Embryonic facial prominence (tissue), 1 donor: ENCODE data around the gene RCC1.
"Not testable (repeated sequence)": the region's sequence is repeated elsewhere in the genome, so short reads cannot be mapped to it uniquely, and the experiment has no call there.

Source experiments
- DNase-seq: peaks from one replicate; pipeline ENCODE4 v3.0.0-alpha.2; 2016; ENCODE audit errors: extremely low spot score

The RCC1 gene

DNA sequence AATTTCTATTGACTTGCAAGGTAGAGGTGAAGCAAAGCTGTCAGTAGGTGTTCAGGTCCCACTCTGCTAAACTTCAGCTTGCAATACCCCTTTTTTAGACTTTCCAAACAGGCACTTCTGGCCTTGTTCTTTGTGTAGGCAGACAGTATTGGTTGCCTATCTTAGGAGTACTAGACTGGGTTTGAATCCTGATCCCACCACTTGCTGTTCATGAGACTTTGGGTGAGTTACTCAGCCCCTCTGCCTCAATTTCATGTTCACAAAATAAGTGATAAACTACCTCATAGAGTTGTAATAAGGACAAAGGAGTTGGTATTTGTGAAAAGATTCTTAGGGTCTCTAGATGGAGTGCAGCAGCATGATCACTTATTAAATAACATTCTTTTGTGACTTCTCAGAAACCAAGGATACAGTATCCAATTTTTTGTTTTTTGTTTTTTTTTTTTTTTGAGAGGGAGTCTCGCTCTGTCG is 5.2 kb downstream of the RCC1 start:
- no peak for DNase-seq

DNA sequence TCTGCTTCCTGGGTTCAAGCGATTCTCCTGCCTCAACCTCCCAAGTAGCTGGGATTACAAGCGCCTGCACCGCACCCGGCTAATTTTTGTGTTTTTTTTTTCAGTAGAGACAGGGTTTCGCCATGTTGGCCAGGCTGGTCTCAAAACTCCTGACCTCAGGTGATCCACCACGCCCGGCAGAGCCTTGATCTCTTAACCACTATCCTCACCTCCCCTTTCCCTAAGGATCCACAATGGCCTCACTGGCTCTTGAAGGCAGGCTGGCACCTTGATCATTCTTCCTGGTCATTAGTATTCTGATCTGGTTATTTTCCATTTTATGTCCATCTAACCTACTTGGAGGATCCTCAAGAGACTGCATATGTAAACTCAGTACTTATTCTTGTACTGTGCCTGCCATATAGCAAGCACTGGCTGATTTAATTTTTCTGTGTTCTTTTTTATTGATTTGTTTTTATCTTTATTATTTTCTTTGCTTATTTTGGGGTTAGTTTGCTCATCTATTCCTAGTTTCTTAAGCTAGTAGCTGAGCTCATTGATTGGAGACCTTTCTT is 6.3 kb downstream of the RCC1 start:
- DNase-seq, result no peak

DNA sequence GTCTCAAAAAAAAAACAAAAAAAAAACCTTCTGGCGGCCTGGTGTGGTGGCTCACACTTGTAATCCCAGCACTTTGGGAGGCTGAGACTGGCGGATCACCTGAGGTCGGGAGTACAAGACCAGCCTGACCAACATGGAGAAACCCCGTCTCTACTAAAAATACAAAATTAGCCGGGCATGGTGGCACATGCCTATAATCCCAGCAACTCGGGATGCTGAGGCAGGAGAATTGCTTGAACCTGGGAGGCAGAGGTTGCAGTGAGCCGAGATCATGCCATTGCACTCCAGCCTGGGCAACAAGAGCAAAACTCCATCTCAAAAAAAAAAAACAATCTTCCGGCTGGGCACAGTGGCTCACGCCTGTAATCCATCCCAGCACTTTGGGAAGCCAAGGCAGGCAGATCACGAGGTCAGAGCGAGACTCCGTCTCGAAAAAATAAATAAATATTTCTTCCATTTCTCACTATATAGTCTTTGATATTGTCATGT is 8.6 kb downstream of the RCC1 start:
- not testable (repeated sequence) for DNase-seq

DNA sequence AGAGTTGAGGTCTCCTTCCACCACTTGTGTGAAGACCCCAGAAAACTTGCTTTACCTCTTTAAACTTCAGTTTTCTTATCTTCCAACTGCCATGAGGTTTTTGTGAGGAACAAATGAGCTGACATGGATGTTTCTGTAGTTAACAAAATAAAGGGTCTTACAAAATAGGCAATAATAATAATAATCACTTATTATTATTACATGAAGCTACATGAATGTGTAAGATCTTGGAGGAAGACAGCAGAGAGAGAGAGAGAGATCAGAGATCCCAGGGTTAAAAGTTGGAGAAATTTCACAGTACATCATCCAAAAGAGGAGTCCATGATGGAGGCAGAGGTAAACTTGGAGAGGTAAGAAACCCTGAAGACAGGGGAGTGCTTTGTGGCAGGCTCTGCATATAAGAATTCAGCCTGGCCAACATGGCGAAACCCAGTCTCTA is 10.7 kb downstream of the RCC1 start:
- no peak for DNase-seq

DNA sequence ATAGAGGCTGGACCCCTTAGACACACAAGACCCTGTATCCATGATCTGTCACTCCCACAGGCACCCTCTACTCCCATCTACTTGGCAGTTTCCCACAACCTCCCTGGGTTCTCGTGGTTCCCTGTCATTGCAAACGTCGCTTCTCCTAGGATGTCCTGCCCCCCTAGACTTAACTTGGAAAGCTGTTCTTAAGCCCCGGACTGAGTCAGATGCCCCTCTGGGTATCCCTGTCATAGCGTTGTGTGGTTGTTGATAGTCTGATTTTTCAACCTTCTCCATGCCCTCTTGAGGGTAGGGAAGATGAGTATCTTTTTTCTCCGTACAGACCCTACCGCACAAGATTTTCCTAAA is 11.8 kb downstream of the RCC1 start:
- no peak for DNase-seq

DNA sequence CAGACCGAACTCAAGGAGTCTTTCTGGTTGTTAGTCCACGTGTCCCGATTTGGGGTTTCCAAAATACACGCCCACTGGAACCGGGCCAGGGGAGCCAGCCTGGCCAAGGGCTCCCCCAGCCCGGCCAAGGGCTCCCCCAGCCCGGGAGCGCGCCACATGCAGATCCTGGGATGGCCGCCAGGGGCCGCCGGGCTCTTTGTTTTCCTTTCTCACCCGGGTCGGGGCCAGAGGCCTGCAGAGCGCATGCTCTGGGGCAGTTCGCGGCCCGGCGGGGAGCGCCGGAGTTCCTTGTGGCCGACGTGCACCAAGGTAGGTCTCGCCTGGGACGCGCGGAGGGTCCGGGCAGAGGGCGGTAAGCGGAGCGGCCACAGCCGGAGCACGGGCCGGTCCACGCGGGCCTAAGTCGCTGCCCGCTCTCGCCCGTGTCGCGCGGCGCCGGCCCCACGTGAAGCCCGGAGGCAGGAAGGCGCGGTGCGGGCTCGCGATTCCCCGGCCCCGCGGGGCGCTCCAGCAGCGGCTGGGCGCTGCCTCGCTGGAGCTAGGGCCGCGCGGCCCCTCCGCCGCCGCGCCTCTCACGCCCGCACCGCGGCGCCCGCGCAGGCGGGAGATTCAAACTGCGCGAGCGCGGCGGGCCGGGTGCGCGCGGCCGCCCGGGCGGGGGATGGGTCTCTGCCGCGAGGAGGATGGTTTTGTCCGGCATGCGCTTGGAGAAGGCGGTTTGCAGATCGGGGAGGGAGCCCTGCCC is 12.3 kb downstream of the RCC1 start:
- DNase-seq, result peak; percentile 75

DNA sequence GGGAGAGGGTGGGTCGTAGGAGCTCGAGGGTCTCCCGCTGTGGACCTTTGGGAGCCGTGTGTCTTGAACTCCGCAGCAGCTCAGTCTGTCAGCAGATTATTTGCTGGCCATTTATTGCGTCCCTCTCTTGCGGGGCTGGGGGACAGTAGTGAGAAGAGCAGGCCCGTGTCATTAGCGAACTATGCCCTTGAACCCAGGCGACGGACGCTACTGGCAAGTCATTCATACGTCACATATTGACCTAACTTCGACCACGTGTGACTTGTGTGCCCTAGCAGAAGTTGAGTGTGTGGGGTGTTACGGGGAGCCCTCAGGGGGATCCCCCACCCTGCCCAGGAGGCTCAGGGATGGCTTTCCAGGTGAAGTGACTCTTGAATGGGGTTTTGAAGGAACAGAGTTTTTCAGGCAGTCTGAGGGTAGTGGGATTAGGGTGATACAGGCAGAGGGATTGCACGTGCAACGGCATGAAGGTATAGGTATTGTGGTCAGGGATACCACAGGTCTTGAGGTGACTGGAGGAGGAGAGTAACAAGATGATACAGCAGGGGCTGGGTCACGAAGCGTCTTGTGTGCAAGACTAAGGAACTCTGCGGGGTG is 13.0 kb downstream of the RCC1 start:
- DNase-seq, result no peak

DNA sequence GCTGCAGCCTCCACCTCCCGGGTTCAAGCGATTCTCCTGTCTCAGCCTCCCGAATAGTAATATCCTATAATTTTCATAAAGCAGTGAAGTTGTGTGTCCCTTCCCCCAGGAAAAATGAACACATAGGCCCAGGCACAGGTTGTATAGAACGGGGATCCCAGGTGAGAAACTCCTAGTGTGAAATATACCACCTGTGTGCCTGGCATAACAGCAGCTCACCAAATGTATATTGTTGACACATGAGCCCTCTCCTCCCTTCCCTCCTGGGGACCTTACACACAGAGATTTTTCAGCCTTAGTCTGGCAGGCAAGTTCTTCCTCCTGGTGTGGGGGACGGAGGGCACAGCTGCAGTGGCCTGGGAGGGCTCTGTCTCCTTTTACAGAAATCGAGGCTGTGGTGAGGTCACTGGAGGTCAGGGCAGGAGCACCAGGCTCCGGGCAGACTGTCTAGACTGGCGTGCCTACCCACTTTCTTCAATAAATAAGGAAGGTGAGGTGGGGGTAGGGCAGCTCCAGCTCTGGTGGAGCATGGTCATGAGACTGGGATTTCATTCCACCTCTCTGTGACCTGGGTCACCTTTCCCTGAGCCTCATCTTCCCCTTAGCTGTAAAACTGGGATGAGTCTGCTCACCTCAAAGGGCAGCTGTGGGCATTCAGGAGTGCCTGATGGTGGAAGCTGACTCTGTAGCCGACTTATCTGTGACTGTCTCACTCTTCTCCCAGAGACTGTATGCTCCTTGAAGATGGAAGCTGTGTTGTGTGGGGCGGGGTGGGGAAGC is 14.3 kb downstream of the RCC1 start:
- DNase-seq, result no peak

DNA sequence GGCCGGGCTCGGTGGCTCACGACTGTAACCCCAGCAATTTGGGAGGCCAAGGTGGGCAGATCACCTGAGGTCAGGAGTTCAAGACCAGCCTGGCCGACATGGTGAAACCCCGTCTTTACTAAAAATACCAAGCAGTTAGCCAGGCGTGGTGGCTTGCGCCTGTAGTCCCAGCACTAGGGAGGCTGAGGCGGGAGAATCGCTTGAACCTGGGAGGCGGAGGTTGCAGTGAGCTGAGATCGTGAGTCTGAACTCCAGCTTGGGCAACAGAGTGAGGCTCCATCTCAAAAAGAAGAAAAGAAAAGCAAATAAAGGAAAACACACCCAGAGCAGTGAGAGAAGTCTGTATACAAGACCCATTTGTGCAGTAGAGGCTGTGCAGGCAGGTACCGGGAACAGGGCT is 15.0 kb downstream of the RCC1 start:
- not testable (repeated sequence) for DNase-seq

DNA sequence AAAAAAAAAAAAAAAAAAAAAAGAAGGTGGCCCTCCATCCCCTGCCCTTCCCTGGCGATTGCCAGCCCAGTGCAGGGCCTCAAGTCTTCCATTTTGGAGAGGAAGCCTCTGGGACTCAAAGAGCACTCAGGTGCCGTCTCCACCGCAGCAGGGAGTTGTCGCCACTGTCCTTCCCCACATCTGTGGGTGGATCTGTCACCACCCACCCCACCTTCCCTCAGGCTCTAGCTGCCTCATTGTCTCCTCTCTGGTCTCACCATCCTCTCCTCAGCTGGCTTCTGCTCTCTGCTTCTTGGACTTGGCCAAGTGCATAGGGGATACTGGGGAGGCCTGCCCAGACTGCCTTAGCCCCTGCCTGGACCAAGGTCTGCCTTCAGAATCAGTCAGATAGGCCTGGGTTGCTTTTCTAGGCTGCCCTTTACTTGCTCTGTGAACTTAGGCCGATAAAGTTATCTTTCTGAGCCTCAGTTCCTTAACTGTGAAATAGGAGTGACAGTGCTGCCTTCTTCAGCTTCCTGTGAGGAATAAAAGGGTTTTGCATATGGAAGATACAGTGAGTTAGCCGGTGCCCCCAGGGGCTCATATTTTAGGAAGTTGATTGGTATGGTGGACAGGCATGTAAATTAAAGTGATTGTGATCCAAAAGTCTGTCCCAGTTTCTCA is 15.8 kb downstream of the RCC1 start:
- no peak for DNase-seq

DNA sequence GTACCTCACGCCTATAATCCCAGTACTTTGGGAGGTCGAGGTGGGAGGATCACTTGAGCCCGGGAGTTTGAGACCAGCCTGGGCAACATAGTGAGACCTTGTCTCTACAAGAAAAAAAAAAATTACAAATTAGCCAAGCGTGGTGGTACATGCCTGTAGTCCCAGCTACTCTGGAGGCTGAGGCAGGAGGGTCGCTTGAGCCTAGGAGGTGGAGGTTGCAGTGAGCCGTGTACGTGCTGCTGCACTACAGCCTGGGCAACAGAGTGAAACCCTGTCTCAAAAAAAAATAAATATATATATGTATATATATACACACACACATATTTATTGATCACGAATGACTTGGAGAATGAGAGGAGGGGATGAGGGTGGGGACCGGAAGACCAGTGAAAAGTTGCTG is 16.7 kb downstream of the RCC1 start:
- not testable (repeated sequence) for DNase-seq

DNA sequence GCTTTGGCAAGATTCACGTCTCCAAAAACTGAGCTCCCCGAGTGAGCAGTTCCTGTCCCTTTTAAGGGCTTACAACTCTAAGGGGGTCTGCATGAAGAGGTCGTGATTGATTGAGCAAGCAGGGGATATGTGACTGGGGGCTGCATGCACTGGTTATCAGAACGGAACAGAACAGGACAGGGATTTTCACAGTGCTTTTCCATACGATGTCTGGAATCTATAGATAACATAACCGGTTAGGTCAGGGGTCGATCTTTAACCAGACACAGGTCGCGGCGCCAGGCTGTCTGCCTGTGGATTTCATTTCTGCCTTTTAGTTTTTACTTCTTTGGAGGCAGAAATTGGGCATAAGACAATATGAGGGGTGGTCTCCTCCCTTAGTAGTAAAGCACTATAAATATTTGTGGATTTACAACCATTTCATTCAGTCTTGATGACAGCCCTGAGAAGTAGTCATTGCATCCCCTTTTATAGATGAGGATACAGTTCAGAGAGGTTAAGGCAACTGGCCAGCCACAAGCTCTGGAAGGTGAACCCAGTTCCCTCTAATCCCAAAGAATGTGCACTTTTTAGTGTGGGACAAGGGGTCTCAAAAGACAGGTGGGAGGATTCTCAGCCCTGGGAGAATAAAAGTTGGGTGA is 19.3 kb downstream of the RCC1 start:
- not testable (repeated sequence) for DNase-seq

DNA sequence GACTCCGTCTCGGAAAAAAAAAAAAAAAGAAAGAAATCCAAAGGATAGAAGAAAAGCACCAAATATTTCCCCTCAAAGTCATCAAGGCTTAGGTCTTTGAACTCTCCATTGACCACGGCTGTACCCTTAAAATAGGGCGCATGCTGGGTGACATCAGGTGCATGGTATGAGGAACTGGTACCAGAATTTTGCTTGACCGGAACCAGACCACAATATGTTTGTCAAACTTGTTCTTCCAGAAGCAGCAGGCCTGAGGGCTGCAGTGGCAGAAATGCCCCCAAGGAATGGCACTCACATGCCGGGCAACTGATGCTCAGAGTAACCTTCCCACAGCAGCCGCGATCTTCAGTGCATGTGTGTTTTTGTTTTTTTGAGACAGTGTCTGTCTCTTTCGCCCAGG is 21.0 kb downstream of the RCC1 start:
- DNase-seq, result no peak

DNA sequence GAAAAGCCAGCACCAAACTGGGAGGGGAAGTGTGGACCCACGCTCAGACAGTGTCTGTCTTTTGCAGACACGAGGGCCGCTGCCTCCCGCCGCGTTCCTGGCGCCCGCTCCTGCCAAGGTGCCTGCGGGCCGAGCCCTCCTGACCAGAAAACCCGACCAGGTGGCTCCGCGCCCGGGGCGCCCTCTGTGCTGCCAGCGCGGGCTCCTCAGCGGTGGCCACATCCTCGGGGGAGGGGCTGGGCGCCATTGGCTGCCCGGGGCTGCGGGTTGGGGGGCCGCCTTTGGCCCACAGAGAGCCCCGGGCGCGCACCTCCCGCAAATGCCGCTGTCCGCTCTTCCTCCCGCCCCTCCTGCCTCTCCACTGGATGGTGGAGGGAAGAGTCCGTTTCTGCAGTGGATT is 24.6 kb downstream of the RCC1 start:
- DNase-seq, result no peak

DNA sequence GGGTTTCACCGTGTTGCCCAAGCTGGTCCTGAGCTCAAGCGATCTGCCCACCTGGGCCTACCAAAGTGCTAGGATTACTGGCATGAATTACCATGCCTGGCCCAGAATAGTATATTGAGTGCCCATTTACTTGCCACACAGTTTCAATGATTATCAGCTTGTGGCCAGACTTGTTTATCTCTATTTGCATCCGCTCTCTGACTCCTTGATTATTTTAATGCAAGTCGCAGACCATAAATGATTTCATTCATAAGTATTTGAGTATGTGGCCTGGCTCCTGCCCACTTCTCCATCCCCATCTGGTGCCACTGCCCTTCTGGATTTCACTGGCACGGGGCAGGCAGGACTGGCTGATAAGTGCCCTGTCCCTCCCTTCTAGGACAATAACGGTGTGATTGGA is 28.8 kb downstream of the RCC1 start:
- no peak for DNase-seq

DNA sequence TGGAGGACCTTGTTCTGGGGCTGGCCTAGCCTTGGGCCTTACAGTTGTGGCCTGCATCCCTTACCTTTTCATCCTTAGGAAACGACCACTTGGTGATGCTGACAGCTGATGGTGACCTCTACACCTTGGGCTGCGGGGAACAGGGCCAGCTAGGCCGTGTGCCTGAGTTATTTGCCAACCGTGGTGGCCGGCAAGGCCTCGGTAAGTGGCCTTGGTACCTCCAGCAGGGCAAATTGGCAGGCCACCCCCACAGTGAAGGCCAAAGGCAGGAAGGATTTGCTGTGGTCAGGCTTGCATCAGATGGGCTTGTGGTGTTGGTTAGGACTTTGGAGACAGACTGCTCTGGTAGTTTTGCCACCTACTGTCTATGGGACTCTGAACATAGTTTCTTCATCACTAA is 29.3 kb downstream of the RCC1 start:
- DNase-seq, result no peak

DNA sequence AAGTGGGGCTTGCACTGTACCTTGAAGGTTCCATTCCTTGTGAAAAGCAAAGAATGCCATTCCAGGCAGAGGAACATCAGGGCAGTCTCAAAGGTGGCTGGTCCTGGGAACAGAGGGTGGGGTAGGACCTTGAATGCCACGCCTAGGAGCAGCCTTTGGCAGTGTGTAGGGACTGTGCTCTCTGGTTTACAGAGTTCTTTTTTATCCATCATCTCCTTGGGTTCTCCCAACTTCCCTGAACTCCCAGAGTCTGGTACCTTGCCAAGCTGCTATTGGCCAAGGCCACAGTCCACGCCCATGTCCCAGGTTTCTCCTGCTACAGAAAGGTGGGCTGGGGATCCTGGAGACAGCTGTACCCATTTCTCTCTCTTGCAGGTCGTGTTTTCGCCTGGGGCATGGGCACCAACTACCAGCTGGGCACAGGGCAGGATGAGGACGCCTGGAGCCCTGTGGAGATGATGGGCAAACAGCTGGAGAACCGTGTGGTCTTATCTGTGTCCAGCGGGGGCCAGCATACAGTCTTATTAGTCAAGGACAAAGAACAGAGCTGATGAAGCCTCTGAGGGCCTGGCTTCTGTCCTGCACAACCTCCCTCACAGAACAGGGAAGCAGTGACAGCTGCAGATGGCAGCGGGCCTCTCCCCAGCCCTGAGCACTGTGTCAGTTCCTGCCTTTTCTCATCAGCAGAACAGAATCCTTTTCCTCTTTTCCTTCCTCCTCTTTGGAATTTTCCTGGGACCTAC is 31.8 kb downstream of the RCC1 start:
- no peak for DNase-seq

DNA sequence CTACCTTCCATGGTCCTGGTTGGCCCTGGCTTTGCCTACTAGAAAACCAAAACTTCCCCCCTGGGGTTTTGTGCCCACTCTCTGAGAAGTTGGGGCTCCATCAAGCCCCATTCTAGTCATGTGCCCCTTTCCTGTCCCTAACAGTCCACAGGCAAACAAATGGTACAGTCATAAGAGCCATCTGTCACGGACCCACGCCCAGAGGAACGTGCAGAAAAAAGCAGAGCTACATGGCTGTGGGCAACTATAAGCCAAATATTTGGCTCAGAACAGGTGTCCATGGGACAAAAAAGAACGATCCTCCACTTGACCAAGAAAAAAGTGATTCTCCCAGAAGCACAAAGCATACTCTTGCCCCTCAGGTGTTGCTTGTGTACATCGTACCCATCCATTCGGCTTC is 32.4 kb downstream of the RCC1 start:
- no peak for DNase-seq

DNA sequence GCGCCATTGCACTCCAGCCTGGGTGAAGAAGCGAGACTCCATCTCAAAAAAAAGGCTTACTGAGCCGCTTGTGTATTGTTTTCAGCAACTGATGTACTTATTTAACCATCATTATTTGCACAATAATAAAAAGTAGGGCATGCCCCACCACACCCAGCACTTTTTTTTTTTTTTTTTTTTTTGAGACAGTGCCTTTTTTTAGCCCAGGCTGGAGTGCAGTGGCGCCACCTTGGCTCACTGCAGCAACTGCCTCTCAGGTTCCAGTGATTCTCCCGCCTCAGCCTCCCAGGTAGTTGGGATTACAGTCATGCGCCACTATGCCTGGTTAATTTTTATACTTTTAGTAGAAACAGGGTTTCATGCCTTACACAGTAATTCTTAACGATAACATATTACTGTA is 34.8 kb downstream of the RCC1 start:
- DNase-seq, result no peak

DNA sequence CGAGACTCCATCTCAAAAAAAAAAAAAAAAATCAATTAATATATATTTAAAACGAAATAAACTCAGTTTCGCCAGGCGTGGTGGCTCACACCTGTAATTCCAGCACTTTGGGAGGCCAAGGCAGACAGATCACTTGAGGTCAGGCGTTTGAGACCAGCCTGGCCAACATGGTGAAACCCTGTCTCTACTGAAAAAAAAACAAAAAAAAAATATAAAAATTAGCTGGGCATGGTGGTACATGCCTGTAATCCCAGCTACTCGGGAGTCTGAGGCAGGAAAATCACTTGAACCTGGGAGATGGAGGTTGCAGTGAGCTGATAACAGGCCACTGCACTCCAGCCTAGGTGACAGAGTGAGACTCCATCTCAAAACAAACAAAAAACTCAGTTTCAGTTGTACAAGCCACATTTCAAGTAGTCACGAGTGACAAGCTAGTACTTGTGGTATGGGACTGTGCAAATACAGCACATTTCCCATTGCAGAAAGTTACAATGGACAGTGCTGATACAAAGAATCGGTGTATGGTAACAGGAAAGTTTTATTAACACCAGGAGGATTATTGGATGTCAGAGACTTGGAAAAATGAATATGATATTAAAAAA is 35.7 kb downstream of the RCC1 start:
- DNase-seq, result not testable (repeated sequence)
